Muscle of arm (tissue), 12 donors: Measurements from ENCODE around the gene DLGAP1. TPM values are rescaled to one million over a fixed set of nuclear protein-coding genes. Genes with fewer than 3 reads are reported as not detected.

ENCODE experiments used
- DNase-seq: peaks from one replicate; pipeline ENCODE4 v3.0.0-alpha.2; 2013
- polyA plus RNA-seq, 12 donors: library from polyadenylated mRNA; unstranded; fragments of 120-200 nt; gene quantifications; one replicate each; pipeline ENCODE4 v1.2.1, GENCODE V29; 2013; ENCODE audit not compliant: insufficient read length in 12 of 12

DLGAP1 gene
- polyA plus RNA-seq, 12 donors = 1.4 to 3.5 (median 2.5) TPM; not detected in 2

DNA sequence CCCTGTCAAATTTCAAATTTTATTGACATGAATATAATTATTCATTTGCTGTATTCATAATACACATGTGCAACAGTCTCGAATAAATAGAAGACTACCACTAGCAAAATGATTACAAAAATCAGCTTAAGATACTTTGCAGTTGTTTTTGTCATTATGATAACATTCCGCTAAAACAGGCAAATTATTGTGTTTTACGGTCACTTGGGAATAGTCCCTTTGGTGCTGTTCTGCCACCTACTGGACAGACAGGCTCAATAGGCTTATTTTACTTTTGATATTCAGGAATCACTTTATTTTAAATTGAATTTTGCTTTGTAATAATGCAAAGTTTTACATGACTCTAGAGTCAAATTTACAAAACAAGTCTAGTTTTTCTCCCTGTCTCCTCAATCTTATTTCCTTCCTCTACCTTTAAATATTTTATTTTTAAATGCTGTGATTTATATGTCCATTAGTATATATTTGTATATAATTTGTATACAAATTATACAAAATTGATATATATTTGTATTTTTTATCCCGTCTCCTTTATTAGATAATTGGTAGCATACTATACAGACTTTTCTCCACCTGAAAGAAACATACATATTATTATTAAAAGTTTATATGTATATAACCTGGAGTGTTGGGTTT lies 456.3 kb downstream of the DLGAP1 start:
- DNase-seq = peak; percentile 17

DNA sequence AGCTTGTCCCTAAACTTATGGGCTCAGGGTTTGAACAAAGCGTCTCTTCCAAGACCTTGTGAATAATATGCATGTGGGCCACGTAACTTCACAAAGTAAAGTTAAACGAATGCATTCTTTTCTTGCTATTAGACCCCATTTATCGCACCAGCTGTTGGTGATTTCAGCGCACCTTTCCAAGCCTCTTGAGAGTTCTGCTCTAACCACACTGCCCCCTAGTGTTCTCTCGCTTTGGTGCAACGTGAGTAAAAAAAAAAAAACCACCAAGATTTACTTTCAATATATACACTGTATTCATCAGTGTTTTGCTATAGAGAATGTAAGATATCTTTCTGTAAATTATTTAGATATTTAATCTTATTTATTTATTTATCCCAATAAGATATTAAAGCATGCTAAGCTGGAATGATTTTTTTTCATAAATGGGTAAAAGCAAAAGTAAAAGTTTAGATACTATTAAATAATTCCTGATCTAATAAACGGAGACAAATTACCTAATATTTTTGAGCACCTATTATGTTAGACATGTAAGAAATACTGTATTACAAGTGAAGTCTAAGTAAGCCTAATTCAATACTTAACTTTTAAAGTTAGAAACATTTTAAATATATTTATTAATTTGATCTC lies 459.5 kb downstream of the DLGAP1 start:
- peak; percentile 67 for DNase-seq

DNA sequence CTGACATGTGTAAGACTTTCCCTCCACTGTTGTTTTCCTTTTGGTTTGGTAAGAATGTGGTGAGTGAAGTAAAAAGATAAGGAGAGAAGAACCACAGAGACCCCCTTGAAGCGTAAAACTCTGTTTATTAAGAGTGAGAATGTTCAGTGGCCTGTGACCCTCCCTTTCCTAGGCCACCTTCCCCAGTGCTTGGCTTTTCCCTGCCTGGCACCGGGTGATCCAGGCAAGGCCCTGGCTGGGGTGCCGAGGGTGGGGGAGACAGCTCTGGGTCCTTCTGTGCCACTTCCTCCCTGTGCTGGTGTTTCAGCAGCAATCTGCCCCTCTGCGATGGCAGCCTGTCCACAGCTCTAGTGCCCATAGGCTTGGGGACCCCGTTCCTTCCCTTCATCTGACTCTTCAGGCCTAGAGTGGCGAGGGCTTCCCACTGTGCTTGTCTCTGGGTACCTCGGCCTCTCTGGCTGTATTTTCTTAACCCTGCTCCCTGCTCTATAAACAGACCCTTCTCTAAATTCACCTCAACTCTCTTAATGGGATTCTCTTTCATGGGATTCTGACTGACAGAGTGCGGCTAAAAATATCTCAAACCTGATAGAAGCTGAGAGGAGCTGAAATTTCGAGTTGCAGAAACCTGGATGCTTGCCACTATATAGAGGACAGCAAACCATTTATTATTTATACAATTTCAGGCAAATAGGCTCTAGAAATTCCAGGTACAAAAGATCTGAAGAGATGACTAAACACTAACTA lies 461.0 kb downstream of the DLGAP1 start:
- no peak for DNase-seq

DNA sequence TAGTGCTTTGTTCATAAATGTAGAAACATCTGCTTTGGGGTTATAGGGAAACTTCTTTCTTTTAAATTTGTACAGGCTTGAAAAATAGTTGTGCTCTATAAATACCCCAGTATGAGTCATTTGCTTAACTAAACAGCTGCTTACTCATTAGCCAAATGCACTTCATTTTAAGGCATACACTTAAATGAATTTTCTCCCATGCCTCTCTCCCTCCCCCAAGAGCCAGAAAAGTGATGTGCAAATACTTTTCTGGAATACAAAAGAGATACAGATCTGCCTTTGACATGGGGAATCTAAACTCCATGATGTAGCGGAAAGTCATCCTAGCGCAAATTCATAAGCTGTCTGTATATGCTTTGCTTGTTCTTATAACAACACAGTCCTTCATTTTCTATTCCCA lies 469.4 kb downstream of the DLGAP1 start:
- DNase-seq = no peak

DNA sequence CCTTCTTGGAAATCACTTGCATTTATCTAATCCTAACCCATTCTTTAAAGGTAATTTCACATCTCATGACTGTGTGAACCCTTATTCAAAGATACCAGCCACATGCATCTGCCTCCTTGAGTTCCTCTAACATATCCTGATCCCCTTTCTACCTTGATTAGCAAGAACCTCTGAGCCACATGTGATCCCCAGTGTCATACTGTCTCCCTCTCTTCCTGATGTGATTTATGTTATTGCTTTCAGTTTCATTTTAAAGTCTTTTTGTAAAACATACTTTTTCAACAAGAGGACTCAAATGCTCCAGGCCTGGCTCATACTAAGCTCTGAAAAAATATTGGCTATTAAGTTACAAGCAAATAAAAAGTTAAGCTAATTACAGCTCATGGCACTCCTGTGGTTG lies 470.1 kb downstream of the DLGAP1 start:
- no peak for DNase-seq

DNA sequence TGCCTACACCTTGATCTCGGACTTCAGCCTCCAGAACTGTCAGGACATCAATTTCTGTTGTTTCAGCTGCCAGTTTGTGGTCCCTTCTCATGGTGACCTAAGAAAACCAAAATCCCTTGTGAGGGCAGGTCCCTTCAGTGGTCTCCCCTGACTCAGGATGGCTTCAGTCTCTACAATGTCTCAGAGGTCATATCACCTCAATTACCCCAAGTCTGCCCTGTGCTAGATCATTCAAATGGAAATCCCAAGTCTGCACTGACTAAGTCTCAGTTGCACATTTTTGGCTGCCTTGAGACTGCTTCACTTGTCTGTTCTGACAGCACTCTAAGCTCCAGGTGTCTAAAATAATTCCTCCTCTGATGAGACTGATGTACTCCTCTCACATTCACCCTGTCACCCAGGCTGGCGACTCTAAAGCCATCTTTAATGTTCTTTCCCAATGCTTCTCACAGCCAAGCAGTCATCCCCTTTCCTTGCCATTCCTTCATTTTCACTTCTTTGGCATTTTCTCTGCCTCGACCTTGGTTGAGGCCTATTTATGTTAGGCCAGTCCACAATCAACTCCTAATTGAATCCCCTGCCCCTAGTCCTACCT lies 470.8 kb downstream of the DLGAP1 start:
- no peak for DNase-seq

DNA sequence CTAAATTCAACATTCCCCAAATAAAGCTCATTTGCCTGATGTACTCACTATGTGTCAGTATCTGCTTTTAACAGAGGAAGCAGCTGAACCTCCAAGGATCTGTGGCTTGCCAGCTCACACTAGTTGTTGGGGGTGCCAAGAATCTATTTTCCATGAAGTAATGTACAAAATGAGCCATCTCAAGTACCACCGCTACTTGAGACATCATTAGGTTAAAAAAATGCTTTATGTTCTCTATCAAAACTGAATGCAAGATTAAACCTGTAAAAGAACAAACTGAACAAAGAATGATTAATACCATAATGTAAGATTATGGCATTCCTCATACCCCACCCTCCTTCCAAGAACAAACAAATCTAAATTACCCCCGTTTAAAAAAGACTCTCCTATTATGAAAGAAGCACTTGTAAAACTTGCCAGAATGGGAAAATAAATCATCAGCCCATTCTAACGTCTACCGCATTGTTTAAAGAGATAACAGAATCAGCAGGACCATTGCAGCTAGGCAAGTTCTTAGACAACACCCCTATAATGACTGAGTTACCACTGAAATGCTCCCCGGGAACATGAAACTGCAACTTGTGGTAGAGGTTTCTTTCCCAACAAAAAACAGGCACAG lies 471.6 kb downstream of the DLGAP1 start:
- DNase-seq = no peak

DNA sequence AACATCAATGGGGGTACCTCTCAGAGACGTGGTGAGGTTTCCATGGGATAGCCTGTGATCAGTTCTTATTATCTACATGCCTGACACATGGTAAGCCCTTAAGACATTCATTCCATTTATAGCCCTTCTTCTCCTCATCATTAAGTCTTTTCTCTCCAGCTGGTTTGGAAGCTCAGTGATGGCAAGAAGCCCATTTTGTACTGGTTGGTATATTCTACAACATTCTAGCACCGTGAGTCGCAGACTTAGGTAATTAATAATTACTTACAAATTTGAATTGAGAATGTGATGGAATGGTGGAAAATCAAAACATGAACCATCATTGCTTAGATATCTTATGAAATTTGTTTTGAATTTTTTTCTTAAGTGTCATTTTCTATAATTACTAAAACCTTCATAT lies 472.6 kb downstream of the DLGAP1 start:
- no peak for DNase-seq

DNA sequence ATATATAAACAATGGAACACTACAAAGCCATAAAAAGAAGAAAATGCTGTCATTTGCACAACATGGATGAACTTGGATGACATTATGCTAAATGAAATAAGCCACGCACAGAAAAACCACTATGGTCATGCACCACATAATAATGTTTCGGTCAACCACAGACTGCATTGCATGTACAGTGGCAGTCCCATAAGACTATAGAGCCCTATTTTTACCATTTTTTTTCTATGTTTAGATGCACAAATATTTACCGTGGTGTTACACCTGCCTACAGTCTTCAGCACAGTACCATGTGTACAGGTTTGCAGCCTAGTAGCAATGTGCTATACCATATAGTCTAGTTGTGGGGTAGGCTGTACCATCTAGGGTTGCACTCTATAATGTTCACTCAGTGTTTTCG lies 476.1 kb downstream of the DLGAP1 start:
- DNase-seq = no peak

DNA sequence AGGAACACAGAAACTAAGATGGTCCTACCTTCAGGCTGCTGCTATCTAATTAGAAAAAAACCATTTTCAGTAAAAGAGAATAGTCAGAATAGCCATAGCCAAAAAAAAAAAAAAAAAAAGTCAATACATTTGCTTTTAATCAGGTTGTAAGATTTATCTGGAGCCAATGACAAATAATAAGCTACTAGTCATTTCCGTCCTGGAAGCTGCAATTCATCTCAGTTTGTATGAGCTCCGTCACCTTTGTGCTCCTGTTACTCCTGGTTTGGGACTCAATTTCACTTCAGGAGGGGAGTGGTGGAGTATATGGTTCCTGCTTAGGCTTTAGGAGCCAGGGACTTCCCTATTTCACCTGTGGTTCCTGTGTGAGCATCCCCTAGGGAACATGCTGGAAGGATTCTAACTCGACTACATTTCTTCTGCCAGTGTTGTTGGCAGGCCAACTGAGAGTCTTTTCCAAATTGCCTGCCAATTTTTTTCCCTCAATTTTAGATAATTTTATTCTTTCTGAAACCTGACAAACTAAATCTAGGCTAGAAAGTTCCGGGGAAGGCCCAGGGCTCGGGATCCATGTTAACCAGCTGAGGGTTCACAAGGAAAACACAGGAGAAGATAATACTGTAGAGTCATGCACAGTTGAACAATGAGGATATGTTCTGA lies 481.8 kb downstream of the DLGAP1 start:
- no peak for DNase-seq

DNA sequence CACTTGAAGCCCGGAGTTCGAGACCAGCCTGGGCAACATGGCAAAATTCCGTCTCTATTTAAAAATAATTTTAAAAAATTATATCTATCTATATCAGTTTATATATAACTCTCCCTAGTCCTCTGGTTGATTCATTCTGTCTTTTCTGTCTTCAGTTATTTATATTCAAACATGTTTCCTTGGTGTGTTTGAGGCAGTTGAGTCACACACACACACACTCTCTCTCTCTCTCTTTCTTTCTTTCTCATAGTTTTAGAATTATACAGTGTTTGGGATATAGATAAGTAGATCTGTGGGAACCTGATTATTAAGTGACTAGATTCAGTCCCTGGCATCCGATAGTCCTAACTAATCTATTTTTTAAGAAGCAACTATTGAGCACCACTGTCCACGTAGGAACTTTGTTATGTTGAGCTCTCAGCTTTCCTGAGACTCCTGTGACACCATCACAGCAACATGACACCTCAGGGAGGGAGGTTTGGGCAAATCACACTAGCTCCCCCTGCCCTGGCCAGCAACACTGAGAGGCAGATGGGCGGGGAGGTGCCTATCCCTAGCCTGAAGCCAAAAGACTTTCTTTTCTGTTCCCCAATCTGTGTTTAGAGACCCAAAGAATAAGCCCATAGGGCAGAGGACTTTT lies 482.7 kb downstream of the DLGAP1 start:
- no peak for DNase-seq

DNA sequence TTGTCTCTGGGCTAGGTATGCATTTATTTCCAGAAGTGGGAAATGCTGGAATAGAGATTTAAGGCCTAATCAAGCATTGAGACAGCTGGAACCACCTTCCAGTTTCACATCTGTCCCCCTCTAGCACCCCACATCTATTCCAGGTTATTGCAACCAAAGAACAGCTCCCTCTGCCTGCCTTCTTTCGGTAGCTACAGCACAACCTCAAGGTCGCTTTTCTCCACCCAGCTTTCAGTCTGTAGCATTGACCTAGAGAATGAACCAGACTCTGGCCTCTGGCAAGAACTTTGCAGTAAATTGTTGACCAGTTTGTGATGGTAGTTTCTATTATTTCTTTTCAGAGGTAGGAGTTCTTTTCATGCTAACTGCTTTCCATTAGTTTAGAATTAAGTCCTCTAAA lies 484.2 kb downstream of the DLGAP1 start:
- no peak for DNase-seq

DNA sequence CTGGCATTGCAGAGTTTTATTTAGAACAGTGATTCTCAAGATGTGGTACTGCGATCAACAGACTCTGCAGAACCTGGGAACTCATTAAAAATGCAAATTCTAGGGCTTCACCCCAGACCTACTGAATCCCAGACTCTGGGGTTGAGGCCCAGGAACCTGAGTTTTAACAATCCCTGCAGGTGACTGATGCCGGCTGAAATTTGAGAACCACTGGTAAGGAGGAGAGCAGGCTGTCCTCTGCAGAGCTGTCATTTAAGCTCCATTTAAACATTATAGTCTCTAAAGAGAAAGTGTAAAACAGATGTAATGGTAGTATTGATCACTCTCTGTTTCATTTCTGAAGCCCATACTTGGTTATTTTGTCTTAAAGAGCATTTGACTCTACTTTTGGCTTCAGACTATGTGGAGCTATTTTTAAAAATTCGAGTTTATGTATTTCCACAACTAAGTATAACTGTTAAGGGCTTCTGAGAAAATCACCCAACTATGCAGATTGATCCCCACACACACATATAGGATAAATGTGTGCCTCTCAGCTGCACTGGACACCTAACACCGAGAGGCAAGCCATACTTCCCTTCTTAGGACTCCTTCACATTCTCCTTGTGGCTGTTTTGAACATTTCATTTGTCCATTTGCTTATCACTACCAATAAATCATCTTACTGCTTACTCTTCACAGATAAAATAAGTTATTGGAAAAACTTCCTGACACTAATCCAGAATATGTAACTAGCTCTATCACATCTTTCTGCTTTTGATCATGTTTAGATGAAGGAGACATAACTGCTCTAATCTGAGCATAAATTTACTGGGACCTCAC lies 487.5 kb downstream of the DLGAP1 start:
- DNase-seq = no peak

DNA sequence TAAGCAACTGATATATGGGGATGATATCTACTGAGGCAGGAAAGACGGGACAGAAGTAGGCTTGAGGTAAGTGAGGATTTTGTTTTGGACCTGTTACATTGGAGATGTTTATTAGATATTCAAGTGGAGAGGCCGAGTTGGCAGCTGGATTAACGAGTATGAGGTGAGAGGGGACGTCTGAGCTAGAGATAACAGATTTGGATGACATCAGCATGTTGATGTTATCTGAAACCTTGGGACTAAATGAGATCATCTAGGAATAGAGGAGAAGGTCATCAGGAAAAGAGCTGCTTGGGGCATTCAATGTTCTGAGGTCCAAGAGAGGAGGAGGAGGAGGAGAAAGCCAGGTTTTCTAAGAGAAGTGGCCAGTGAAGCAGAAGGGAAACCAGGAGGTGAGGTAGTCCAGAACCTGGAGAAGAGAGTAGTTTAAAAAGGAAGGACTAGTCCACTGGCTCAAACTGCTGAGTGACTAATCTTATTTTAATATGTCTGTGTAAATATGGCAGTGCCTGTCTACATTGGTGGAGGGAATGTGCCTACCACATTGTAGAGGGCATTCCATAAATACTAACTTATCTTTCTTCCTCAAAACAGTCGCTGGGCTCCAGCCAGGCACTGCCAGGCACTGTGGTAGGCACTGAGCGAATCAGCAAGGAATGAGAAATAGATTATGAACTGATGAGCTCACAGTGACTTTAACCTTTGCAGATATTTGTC lies 488.3 kb downstream of the DLGAP1 start:
- no peak for DNase-seq

DNA sequence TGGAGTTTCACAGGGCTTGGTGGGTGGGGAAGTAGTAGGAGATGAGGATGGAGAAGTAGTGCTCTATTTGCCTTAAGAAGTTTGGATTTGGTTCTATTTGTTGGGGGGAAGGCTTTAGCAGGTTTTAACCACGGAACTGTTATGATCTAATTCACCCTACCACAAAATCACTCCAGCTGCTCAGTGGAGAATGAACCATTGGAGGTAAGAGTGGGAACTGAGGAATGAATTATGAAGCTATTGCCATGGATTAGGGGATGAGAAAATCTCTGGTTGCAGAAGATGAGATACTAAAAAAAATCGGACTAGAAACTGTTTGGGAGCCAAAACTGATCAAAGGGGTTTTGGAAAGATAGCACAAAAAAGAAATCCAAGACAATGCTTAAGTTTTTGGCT lies 488.9 kb downstream of the DLGAP1 start:
- no peak for DNase-seq

DNA sequence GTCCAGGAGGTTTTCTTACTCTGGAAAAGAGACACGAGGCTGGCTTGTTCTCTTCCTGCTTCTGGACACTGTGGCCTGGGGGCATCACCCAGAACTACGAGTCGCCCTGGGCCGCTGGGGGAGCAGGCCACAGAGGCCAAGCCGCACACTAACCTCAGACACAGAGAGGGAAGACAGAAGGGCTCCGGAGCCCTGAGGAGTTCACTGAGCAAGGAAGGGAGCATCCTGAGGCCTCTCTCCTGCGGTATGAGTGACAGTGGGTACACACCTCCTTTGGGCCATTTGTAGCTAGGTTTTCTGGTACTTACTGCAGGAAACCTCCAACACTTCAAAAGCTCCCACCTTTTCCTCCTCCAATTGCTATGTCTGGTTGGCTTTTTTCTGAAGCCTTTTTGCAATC lies 494.1 kb downstream of the DLGAP1 start:
- DNase-seq = no peak

DNA sequence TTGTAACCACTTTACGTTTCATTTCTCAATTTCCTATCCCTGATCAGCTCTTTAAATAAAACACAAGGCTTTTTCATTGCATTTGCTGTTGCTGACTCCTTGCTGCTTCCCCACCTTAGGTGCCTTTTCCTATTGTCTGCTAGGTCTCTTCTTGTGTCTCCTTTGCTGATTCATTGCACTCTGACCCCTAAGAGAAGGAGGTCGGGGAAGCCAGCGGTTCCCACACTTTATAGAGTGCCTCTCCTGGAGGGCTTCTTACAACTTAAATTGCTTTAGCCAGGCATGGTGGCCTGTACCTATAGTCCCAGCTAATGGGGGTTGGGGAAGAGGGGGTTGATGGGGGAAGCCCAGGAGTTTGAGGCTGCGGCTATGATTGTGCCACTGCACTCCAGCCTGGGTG lies 495.0 kb downstream of the DLGAP1 start:
- no peak for DNase-seq

DNA sequence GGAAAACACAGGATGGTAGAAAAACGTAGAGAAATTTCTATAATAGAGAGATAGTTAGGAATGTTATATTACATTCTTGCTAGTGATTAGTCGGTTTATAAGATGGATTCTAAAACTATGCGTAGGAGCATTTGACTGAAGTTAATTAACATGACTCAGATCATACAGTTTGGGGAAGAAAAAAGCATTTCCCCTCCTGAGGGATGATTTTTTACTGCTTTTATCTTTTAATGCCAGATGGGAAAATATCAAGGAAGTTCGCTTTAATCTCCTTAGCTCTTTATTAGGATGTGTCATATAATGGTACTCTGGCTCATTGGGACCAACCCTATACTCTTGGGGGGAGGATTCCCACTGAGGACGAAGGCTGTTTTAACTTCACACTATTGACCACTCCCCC lies 503.1 kb downstream of the DLGAP1 start:
- no peak for DNase-seq

DNA sequence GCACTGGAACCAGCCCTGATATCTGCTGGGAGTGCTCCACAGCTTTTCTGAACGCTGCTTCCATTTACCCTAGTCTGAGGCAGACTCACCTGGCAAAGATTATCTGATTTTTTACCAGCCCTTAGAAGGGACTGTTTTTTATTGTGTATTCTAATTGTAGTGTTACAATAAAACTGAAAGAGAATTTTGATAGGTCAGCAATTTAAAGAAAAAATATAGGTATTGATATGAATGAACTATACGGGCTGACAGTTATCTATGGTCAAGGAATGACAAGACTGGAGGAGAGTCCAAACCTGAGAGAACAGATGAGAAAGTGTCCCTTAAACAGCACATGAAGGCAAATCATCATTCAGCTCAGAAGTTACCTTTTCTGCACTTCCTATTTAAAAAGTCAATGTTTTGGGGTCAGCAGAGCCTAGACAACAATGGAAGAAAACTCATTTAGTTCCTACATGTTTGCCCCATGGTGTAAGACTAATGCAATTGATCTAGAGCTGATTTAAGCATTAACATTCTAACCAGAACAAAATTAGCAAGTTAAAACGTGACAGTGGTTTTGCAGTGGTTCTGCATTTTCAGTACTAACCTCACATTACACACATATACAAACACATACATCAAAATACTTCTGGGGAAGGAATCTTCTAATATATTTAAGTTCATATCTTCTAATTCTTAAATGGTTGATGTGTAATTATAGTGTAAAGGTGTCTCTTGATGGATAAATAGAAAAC lies 504.3 kb downstream of the DLGAP1 start:
- DNase-seq = no peak
